CD4-positive, alpha-beta memory T cell (primary cell): Measurements from ENCODE around the gene CAPS. TPM values are rescaled to one million over a fixed set of nuclear protein-coding genes. Genes with fewer than 3 reads are reported as not detected.
A peak's percentile ranks its signal among the peaks of the same experiment; 100 is the strongest.

ENCODE experiments used
- CTCF ChIA-PET: fragments of 350-600 bp; sonication (Branson Sonifier 250); formaldehyde crosslinking; loops from one replicate; lab custom pipeline; 2021; ENCODE audit warnings: inconsistent platforms; ENCODE audit not compliant: partially characterized antibody; lab: Charles Lee
- POLR2A ChIA-PET: fragments of 350-600 bp; sonication (Branson Sonifier 250); formaldehyde crosslinking; loops from one replicate; lab custom pipeline; 2021; ENCODE audit not compliant: partially characterized antibody; lab: Charles Lee
- DNase-seq, 5 donors: peaks; one replicate each; pipeline versions ENCODE4 v3.0.0 to v3.0.0-alpha.2; 2020 to 2022; ENCODE audit warnings: mixed read lengths in 1 of 5
- H3K27ac ChIP-seq: one replicate; pipeline ENCODE4 v1.7.0; 2013; ENCODE audit warnings: low read depth, low read length
- H3K27me3 ChIP-seq: 2 replicates; pipeline ENCODE4 v1.7.0; 2013; ENCODE audit warnings: mild to moderate bottlenecking, low read length, moderate library complexity; ENCODE audit not compliant: insufficient read depth
- H3K36me3 ChIP-seq: 2 replicates; pipeline ENCODE4 v1.7.0; 2013; ENCODE audit warnings: mild to moderate bottlenecking, low read length, moderate library complexity; ENCODE audit not compliant: insufficient read depth
- H3K4me1 ChIP-seq: 2 replicates; pipeline ENCODE4 v1.7.0; 2013; ENCODE audit warnings: mild to moderate bottlenecking, low read length, moderate library complexity; ENCODE audit not compliant: insufficient read depth
- H3K4me3 ChIP-seq, 2 donors: one replicate each; pipeline ENCODE4 v1.7.0; 2013; ENCODE audit warnings: low read length in 2 of 2, mild to moderate bottlenecking in 1 of 2
- H3K9me3 ChIP-seq, 2 donors: one replicate each; pipeline ENCODE4 v1.7.0; 2013; ENCODE audit warnings: low read length in 2 of 2, control low read depth in 1 of 2; ENCODE audit not compliant: control insufficient read depth in 1 of 2
- H3K27ac Mint-ChIP-seq, 7 donors: one replicate each; pipeline ENCODE4 v1.8.0; 2020 to 2021; ENCODE audit warnings: mixed read lengths in 7 of 7, mild to moderate bottlenecking in 6 of 7, inconsistent platforms in 3 of 7, moderate library complexity in 3 of 7
- H3K27me3 Mint-ChIP-seq, 2 donors: one replicate each; pipeline ENCODE4 v1.8.0; 2020 to 2021; ENCODE audit warnings: mixed read lengths in 2 of 2
- H3K36me3 Mint-ChIP-seq, 2 donors: one replicate each; pipeline ENCODE4 v1.8.0; 2020 to 2021; ENCODE audit warnings: mixed read lengths in 2 of 2, inconsistent platforms in 1 of 2, mild to moderate bottlenecking in 1 of 2
- H3K4me1 Mint-ChIP-seq, 4 donors: one replicate each; pipeline ENCODE4 v1.8.0; 2020 to 2021; ENCODE audit warnings: mixed read lengths in 4 of 4, mild to moderate bottlenecking in 1 of 4
- H3K4me3 Mint-ChIP-seq, 8 donors: one replicate each; pipeline ENCODE4 v1.8.0; 2020 to 2021; ENCODE audit warnings: mixed read lengths in 8 of 8, mild to moderate bottlenecking in 7 of 8, moderate library complexity in 6 of 8, inconsistent platforms in 3 of 8
- H3K9me3 Mint-ChIP-seq, 8 donors: one replicate each; pipeline ENCODE4 v1.8.0; 2020 to 2021; ENCODE audit warnings: mixed read lengths in 8 of 8, mild to moderate bottlenecking in 5 of 8, inconsistent platforms in 3 of 8, moderate library complexity in 1 of 8
- intact Hi-C: fragments of 100-400 bp; cut with micrococcal nuclease; formaldehyde crosslinking; loops from one replicate; pipeline ENCODE4 v1.15.1; 2023
- polyA plus RNA-seq, 2 donors: library from polyadenylated mRNA; unstranded; fragments of 300-500 nt; fragmentation: Illumina TruSeq; gene quantifications; one replicate each; pipeline ENCODE4 v1.2.3, GENCODE V29; 2021
- total RNA-seq, 2 experiments: library from RNA; stranded (reverse); gene quantifications; one replicate each; pipeline ENCODE4 v1.2.3, GENCODE V29; 2021

Gene CAPS
- total and polyA plus RNA-seq, 4 experiments from 2014 or later, result 1.7 to 68.0 (median 34.6) TPM

- intact Hi-C loops, result no loop called here
- Histone ChIP-seq H3K27ac (peak overlapping the region; percentile 64), H3K4me3 (no peak overlapping the region), H3K36me3 (no peaks in the 10 kb centered on the region), H3K9me3 (no peaks in the 10 kb centered on the region), H3K27me3 (no peaks in the 10 kb centered on the region), H3K4me1 (peaks cover 98% of the 10 kb centered on the region)
- ChIA-PET POLR2A (interaction anchor here (0.5 to 6.7 kb wide), 6 partner anchors 11 to 1848 kb away, joined by 3 to 104 read pairs (median 4); partner anchors contain the start of genes RANBP3 and VMAC), CTCF (interaction anchor here (0.6 to 7.1 kb wide), 8 partner anchors 9 to 444 kb away, joined by 3 to 60 read pairs (median 4); partner anchors contain the start of gene NDUFA11)
- peak overlapping the region in 5 of 8 donors; percentile 17 to 89 (median 29) for H3K4me3 Mint-ChIP-seq
- H3K27ac Mint-ChIP-seq, result peak overlapping the region; percentile 48 to 97 (median 79)
- H3K9me3 Mint-ChIP-seq, result no peaks in the 10 kb centered on the region
- no peak for DNase-seq
- peaks cover 65 to 94% (median 77%) of the 10 kb centered on the region in 4 donors for H3K4me1 Mint-ChIP-seq
- no peaks in the 10 kb centered on the region for H3K27me3 Mint-ChIP-seq
- H3K36me3 Mint-ChIP-seq, result peaks cover 0 to 32% of the 10 kb centered on the region in 2 donors
Observed at GRCh38 chr19:5951338-5951861, 37.3 kb downstream of the CAPS start.

- H3K36me3 ChIP-seq, result no peaks in the 10 kb centered on the region
- peaks cover 96% of the 10 kb centered on the region for H3K4me1 ChIP-seq
- no peak for DNase-seq
- Mint-ChIP-seq H3K4me3 (peak overlapping the region in 6 of 8 donors; percentile 21 to 75 (median 63)), H3K4me1 (peaks cover 66 to 95% (median 83%) of the 10 kb centered on the region in 4 donors), H3K9me3 (no peaks in the 10 kb centered on the region), H3K27me3 (no peaks in the 10 kb centered on the region), H3K36me3 (peaks cover 0 to 36% of the 10 kb centered on the region in 2 donors), H3K27ac (peak overlapping the region; percentile 83 to 96 (median 93))
- H3K4me3 ChIP-seq, result no peak overlapping the region
- ChIA-PET CTCF (interaction anchor here (0.6 to 7.1 kb wide), 5 partner anchors 15 to 443 kb away, joined by 3 to 60 read pairs (median 3); no protein-coding TSS in a partner anchor), POLR2A (interaction anchor here (1.1 to 6.7 kb wide), 3 partner anchors 10 to 48 kb away, joined by 6 to 104 read pairs (median 23); partner anchors contain the start of genes RANBP3 and VMAC)
- peak overlapping the region; percentile 47 for H3K27ac ChIP-seq
- intact Hi-C loops, result no loop called here
- no peaks in the 10 kb centered on the region for H3K9me3 ChIP-seq
- H3K27me3 ChIP-seq, result no peaks in the 10 kb centered on the region
Observed at GRCh38 chr19:5952193-5953029, 38.4 kb downstream of the CAPS start.

GRCh38 chr19:5953030-5953589, 39.1 kb downstream of the CAPS start:
- Histone ChIP-seq H3K4me3 (peak overlapping the region in 1 of 2 donors; percentile 44), H3K36me3 (no peaks in the 10 kb centered on the region), H3K27ac (peak overlapping the region; percentile 47), H3K27me3 (no peaks in the 10 kb centered on the region), H3K4me1 (peaks cover 96% of the 10 kb centered on the region), H3K9me3 (no peaks in the 10 kb centered on the region)
- peaks cover 66 to 95% (median 83%) of the 10 kb centered on the region in 4 donors for H3K4me1 Mint-ChIP-seq
- peaks cover 3 to 38% of the 10 kb centered on the region in 2 donors for H3K36me3 Mint-ChIP-seq
- CTCF ChIA-PET, result interaction anchor here (0.7 to 7.1 kb wide), 3 partner anchors 9 to 18 kb away, joined by 3 to 60 read pairs (median 4); no protein-coding TSS in a partner anchor
- no peak for DNase-seq
- H3K27ac Mint-ChIP-seq, result peak overlapping the region; percentile 83 to 96 (median 93)
- intact Hi-C loops, result no loop called here
- POLR2A ChIA-PET, result interaction anchor here (1.1 to 6.7 kb wide), 3 partner anchors 9 to 49 kb away, joined by 6 to 104 read pairs (median 7); partner anchors contain the start of gene VMAC
- no peaks in the 10 kb centered on the region for H3K9me3 Mint-ChIP-seq
- no peaks in the 10 kb centered on the region for H3K27me3 Mint-ChIP-seq
- peak overlapping the region in 7 of 8 donors; percentile 61 to 80 (median 74) for H3K4me3 Mint-ChIP-seq

GRCh38 chr19:5953680-5954213, 39.7 kb downstream of the CAPS start:
- H3K36me3 Mint-ChIP-seq, result peaks cover 3 to 35% of the 10 kb centered on the region in 2 donors

GRCh38 chr19:5954293-5954692, 40.2 kb downstream of the CAPS start:
- Histone ChIP-seq H3K27ac (peak overlapping the region; percentile 47), H3K27me3 (no peaks in the 10 kb centered on the region), H3K9me3 (no peaks in the 10 kb centered on the region), H3K36me3 (no peaks in the 10 kb centered on the region), H3K4me1 (peaks cover 96% of the 10 kb centered on the region), H3K4me3 (peak overlapping the region in 1 of 2 donors; percentile 44)
- intact Hi-C loops, result no loop called here
- H3K4me1 Mint-ChIP-seq, result peaks cover 62 to 95% (median 81%) of the 10 kb centered on the region in 4 donors
- DNase-seq, result no peak
- ChIA-PET POLR2A (interaction anchor here (0.7 to 1.7 kb wide), 4 partner anchors 8 to 50 kb away, joined by 3 to 7 read pairs (median 5); no protein-coding TSS in a partner anchor), CTCF (interaction anchor here (1.3 to 7.1 kb wide), 2 partner anchors 13 to 150 kb away, joined by 3 to 60 read pairs; no protein-coding TSS in a partner anchor)
- no peaks in the 10 kb centered on the region for H3K27me3 Mint-ChIP-seq
- no peaks in the 10 kb centered on the region for H3K9me3 Mint-ChIP-seq
- H3K27ac Mint-ChIP-seq, result peak overlapping the region; percentile 83 to 96 (median 93)
- peaks cover 3 to 31% of the 10 kb centered on the region in 2 donors for H3K36me3 Mint-ChIP-seq
- H3K4me3 Mint-ChIP-seq, result peak overlapping the region in 7 of 8 donors; percentile 15 to 80 (median 74)

More at GRCh38 chr19:5953680-5954213, 39.7 kb downstream of the CAPS start:
- H3K27me3 ChIP-seq, result no peaks in the 10 kb centered on the region
- H3K9me3 ChIP-seq, result no peaks in the 10 kb centered on the region
- H3K4me3 Mint-ChIP-seq, result peak overlapping the region; percentile 61 to 80 (median 73)
- H3K27me3 Mint-ChIP-seq, result no peaks in the 10 kb centered on the region
- H3K36me3 ChIP-seq, result no peaks in the 10 kb centered on the region
- ChIA-PET POLR2A (interaction anchor here (0.7 to 1.7 kb wide), 5 partner anchors 9 to 50 kb away, joined by 3 to 7 read pairs (median 5); partner anchors contain the start of gene VMAC), CTCF (interaction anchor here (0.7 to 7.1 kb wide), 4 partner anchors 9 to 149 kb away, joined by 3 to 60 read pairs (median 4); no protein-coding TSS in a partner anchor)
- peak overlapping the region; percentile 83 to 96 (median 93) for H3K27ac Mint-ChIP-seq
- peak in 2 of 5 donors; percentile 23 to 34 for DNase-seq
- H3K9me3 Mint-ChIP-seq, result no peaks in the 10 kb centered on the region
- peak overlapping the region in 1 of 2 donors; percentile 44 for H3K4me3 ChIP-seq
- H3K4me1 Mint-ChIP-seq, result peaks cover 64 to 95% (median 81%) of the 10 kb centered on the region in 4 donors
- intact Hi-C loops, result no loop called here
- H3K4me1 ChIP-seq, result peaks cover 96% of the 10 kb centered on the region
- peak overlapping the region; percentile 47 for H3K27ac ChIP-seq

GRCh38 chr19:5955636-5955935, 41.5 kb downstream of the CAPS start:
- no peaks in the 10 kb centered on the region for H3K36me3 ChIP-seq
- ChIA-PET POLR2A (interaction anchor here (1.0 kb wide), 1 partner anchor 51 kb away, joined by 3 read pairs; no protein-coding TSS in a partner anchor), CTCF (interaction anchor here (1.2 to 3.5 kb wide), 2 partner anchors 12 to 32 kb away, joined by 4 to 27 read pairs; no protein-coding TSS in a partner anchor)
- H3K27me3 Mint-ChIP-seq, result no peaks in the 10 kb centered on the region
- H3K9me3 ChIP-seq, result no peaks in the 10 kb centered on the region
- peaks cover 96% of the 10 kb centered on the region for H3K4me1 ChIP-seq
- peaks cover 3 to 26% of the 10 kb centered on the region in 2 donors for H3K36me3 Mint-ChIP-seq
- no peak overlapping the region for H3K27ac ChIP-seq
- intact Hi-C loops, result no loop called here
- no peaks in the 10 kb centered on the region for H3K27me3 ChIP-seq
- no peaks in the 10 kb centered on the region for H3K9me3 Mint-ChIP-seq
- no peak for DNase-seq
- H3K4me3 Mint-ChIP-seq, result peak overlapping the region in 1 of 8 donors; percentile 4
- peaks cover 54 to 95% (median 79%) of the 10 kb centered on the region in 4 donors for H3K4me1 Mint-ChIP-seq
- H3K4me3 ChIP-seq, result no peak overlapping the region
- peak overlapping the region in 3 of 7 donors; percentile 18 to 62 (median 57) for H3K27ac Mint-ChIP-seq
